ENCODE data around the gene SMYD3.

DNA sequence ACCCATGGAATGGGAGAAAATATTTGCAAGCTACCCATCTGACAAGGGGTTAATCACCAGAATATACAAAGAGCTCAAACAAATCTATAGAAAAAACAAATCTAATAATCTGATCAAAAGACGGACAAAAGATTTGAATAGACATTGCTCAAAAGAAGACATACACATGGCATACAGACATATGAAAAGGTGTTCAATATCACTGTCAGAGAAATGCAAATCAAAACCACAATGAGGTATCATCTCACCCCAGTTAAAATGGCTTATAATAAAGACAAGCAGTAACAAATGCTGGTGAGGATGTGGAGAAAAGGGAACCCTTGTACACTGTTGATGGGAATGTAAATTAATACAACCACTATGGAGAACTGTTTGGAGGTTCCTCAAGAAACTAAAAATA lies 600.9 kb downstream of the SMYD3 start:
- TF ChIP-seq, protein P1, sequence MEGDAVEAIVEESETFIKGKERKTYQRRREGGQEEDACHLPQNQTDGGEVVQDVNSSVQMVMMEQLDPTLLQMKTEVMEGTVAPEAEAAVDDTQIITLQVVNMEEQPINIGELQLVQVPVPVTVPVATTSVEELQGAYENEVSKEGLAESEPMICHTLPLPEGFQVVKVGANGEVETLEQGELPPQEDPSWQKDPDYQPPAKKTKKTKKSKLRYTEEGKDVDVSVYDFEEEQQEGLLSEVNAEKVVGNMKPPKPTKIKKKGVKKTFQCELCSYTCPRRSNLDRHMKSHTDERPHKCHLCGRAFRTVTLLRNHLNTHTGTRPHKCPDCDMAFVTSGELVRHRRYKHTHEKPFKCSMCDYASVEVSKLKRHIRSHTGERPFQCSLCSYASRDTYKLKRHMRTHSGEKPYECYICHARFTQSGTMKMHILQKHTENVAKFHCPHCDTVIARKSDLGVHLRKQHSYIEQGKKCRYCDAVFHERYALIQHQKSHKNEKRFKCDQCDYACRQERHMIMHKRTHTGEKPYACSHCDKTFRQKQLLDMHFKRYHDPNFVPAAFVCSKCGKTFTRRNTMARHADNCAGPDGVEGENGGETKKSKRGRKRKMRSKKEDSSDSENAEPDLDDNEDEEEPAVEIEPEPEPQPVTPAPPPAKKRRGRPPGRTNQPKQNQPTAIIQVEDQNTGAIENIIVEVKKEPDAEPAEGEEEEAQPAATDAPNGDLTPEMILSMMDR (IDR thresholded peaks at IDR 0.05; ENCODE audit: insufficient read depth, low read length, poor library complexity, severe bottlenecking) = no peak
- no peak for TF ChIP-seq EZH2phosphoT487 (conservative IDR thresholded peaks at IDR 0.05; ENCODE audit: low read length)
